K562 (cell line): Measurements from ENCODE around the gene METRNL. TPM values are rescaled to one million over a fixed set of nuclear protein-coding genes. Genes with fewer than 3 reads are reported as not detected.

Experiments
- ATAC-seq: fragments of 200-7000 bp; cut with Tn5 transposase; 3 replicates; pipeline ENCODE4 v1.9.1; 2020; ENCODE audit warnings: moderate library complexity
- BruUV-seq: library from RNA; stranded (reverse); fragments of 400-500 nt; replicated peaks from 2 replicates; lab custom pipeline; 2021; lab: Mats Ljungman, UMichigan
- CTCF ChIA-PET: fragments of 300-600 bp; formaldehyde crosslinking; extraction: SDS; loops from one replicate; lab custom pipeline; 2021; ENCODE audit warnings: low intra/inter-chr PET ratio; lab: Yijun Ruan, JAX
- POLR2A ChIA-PET: fragments of 300-600, 350-650 bp; sonication (Branson Sonifier 250); formaldehyde crosslinking; extraction: SDS; loops from one replicate; lab custom pipeline; 2021; ENCODE audit warnings: antibody characterized with exemption, inconsistent platforms; lab: Yijun Ruan, JAX
- DNase-seq, 4 experiments: peaks; one replicate each; pipeline versions ENCODE4 v3.0.0 to v3.0.0-alpha.2; 2011 to 2018; ENCODE audit warnings: low spot score in 3 of 4, mixed read lengths in 3 of 4; ENCODE audit errors: extremely low read depth in 1 of 4
- FAIRE-seq: peaks from 2 replicates; lab custom pipeline; 2011; peaks lifted over from hg19 to GRCh38; lab: Jason Lieb, UNC
- H2AFZ ChIP-seq: 2 replicates; pipeline ENCODE4 v1.6.0; 2011; ENCODE audit warnings: low read depth, low read length, control low read depth, inconsistent platforms
- H3K27ac ChIP-seq: fragments of 200-600 bp; 3 replicates; pipeline ENCODE4 v1.8.0; 2011; ENCODE audit warnings: low read depth, mild to moderate bottlenecking, control low read depth, inconsistent platforms, low read length, moderate library complexity, mixed read lengths; ENCODE audit errors: extremely low read depth
- H3K27me3 ChIP-seq, 2 experiments: fragments of 300-600 bp in 1 of 2; 2 replicates in 1 of 2; 3 replicates in 1 of 2; pipeline versions ENCODE4 v1.6.0 to v1.8.0; 2011; ENCODE audit warnings: inconsistent platforms in 2 of 2, low read length in 2 of 2, mild to moderate bottlenecking in 1 of 2, mixed read lengths in 1 of 2, moderate library complexity in 1 of 2; ENCODE audit not compliant: control insufficient read depth in 2 of 2, insufficient read depth in 2 of 2
- H3K36me3 ChIP-seq: fragments of 300-600 bp; 3 replicates; pipeline ENCODE4 v1.8.0; 2011; ENCODE audit warnings: mild to moderate bottlenecking, low read length, inconsistent platforms; ENCODE audit not compliant: control insufficient read depth, insufficient read depth
- H3K4me1 ChIP-seq, 2 experiments: fragments of 200-600 bp in 1 of 2; replicated peaks in 1 of 2; 2 replicates in 1 of 2; 3 replicates in 1 of 2; pipeline versions ENCODE4 v1.5.1 to v1.8.0; 2011; ENCODE audit warnings: inconsistent platforms in 2 of 2, low read length in 2 of 2, mild to moderate bottlenecking in 1 of 2, mixed read lengths in 1 of 2, moderate library complexity in 1 of 2; ENCODE audit not compliant: control insufficient read depth in 2 of 2, insufficient read depth in 2 of 2
- H3K4me2 ChIP-seq: 2 replicates; pipeline ENCODE4 v1.6.1; 2011; ENCODE audit warnings: low read length, control low read depth, inconsistent platforms, mixed read lengths; ENCODE audit not compliant: insufficient read depth
- H3K4me3 ChIP-seq: fragments of 200-600 bp; sonication (generic), shearing (Covaris generic); 2 replicates; pipeline ENCODE4 v1.5.1; 2016; ENCODE audit warnings: control low read depth, inconsistent platforms
- H3K79me2 ChIP-seq: fragments of 200-600 bp; 3 replicates; pipeline ENCODE4 v1.8.0; 2011; ENCODE audit warnings: low read length, inconsistent platforms; ENCODE audit not compliant: control insufficient read depth, insufficient read depth
- H3K9ac ChIP-seq, 2 experiments: 2 replicates each; pipeline versions ENCODE4 v1.6.0 to v1.6.1; 2011; ENCODE audit warnings: low read depth in 2 of 2, low read length in 2 of 2, control low read depth in 1 of 2, inconsistent platforms in 1 of 2, mild to moderate bottlenecking in 1 of 2, mixed read lengths in 1 of 2; ENCODE audit not compliant: insufficient read depth in 1 of 2
- H3K9me1 ChIP-seq: one replicate; pipeline ENCODE4 v1.6.0; 2011; ENCODE audit warnings: inconsistent platforms, mild to moderate bottlenecking, low read length, moderate library complexity; ENCODE audit not compliant: control insufficient read depth, insufficient read depth
- H3K9me3 ChIP-seq: replicated peaks from 2 replicates; pipeline ENCODE4 v1.5.1; 2011; ENCODE audit warnings: low read depth, low read length, inconsistent platforms; ENCODE audit not compliant: control insufficient read depth, insufficient read depth
- H4K20me1 ChIP-seq: replicated peaks from 2 replicates; pipeline ENCODE4 v1.6.1; 2011; ENCODE audit warnings: low read length, inconsistent platforms, mixed read lengths; ENCODE audit not compliant: control insufficient read depth, insufficient read depth
- CTBP1 ChIP-seq: fragments of 450-650 bp; IDR thresholded peaks from 2 replicates; pipeline ENCODE4 v1.6.1; 2016; ENCODE audit warnings: borderline replicate concordance
- ETS2 ChIP-seq: IDR thresholded peaks from 2 replicates; pipeline ENCODE4 v1.6.1; 2016; ENCODE audit warnings: borderline replicate concordance, missing genetic modification characterization, mild to moderate bottlenecking, moderate library complexity, missing compliant biosample characterization; ENCODE audit not compliant: poor library complexity, severe bottlenecking
- FOXA1 ChIP-seq: fragments of 450-650 bp; IDR thresholded peaks from 2 replicates; pipeline ENCODE4 v1.6.1; 2016; ENCODE audit warnings: mild to moderate bottlenecking, borderline replicate concordance
- GTF2A2 ChIP-seq: IDR thresholded peaks from 2 replicates; pipeline ENCODE4 v1.6.1; 2016; ENCODE audit warnings: mild to moderate bottlenecking, missing genetic modification characterization, missing compliant biosample characterization
- NEUROD1 ChIP-seq: fragments of 150-350 bp; IDR thresholded peaks from 2 replicates; pipeline ENCODE4 v1.6.1; 2014; ENCODE audit warnings: borderline replicate concordance, low read length, low read depth; ENCODE audit not compliant: partially characterized antibody
- POLR2G ChIP-seq: fragments of 200-400 bp; formaldehyde crosslinking; IDR thresholded peaks from 2 replicates; pipeline ENCODE4 v1.6.1; 2017; ENCODE audit warnings: low read depth, mild to moderate bottlenecking, antibody characterized with exemption, low read length, moderate library complexity
- TBL1XR1 ChIP-seq, 2 experiments: IDR thresholded peaks; 2 replicates each; pipeline ENCODE4 v1.6.1; 2012; ENCODE audit warnings: improper control_type of control experiment in 2 of 2, low read length in 2 of 2, mild to moderate bottlenecking in 1 of 2
- TFAP4 ChIP-seq: sonication (generic); formaldehyde crosslinking; IDR thresholded peaks from 2 replicates; pipeline ENCODE4 v1.8.0; 2022; ENCODE audit warnings: missing genetic modification reagents, mild to moderate bottlenecking, moderate library complexity, borderline replicate concordance
- TGIF2 ChIP-seq: sonication (generic); formaldehyde crosslinking; IDR thresholded peaks from 2 replicates; pipeline ENCODE4 v1.8.1; 2022; ENCODE audit warnings: mild to moderate bottlenecking, missing genetic modification reagents, moderate library complexity
- VEZF1 ChIP-seq: fragments of 200-800 bp; sonication (Bioruptor generic); IDR thresholded peaks from 2 replicates; pipeline ENCODE4 v1.6.1; 2017; ENCODE audit warnings: missing genetic modification characterization, missing compliant biosample characterization
- ZBTB9 ChIP-seq: fragments of 450-650 bp; formaldehyde crosslinking; IDR thresholded peaks from 2 replicates; pipeline ENCODE4 v1.4.0; 2020; ENCODE audit warnings: mild to moderate bottlenecking, moderate library complexity
- ZFP91 ChIP-seq: sonication (generic); formaldehyde crosslinking; IDR thresholded peaks from 2 replicates; pipeline ENCODE4 v1.8.0; 2022; ENCODE audit warnings: mild to moderate bottlenecking, missing genetic modification reagents
- ZNF766 ChIP-seq: fragments of 200-800 bp; sonication (Bioruptor generic); conservative IDR thresholded peaks from 2 replicates; pipeline ENCODE4 v1.6.1; 2016; ENCODE audit warnings: missing genetic modification characterization, missing compliant biosample characterization
- whole genome bisulfite sequencing: fragments of 100-300 bp; shearing (Covaris generic); methylation state at CpG from one replicate; pipeline ENCODE4 v1.1.6; 2016; ENCODE audit warnings: low coverage, mixed read lengths; ENCODE audit not compliant: insufficient coverage; ENCODE audit errors: missing lambda C conversion rate; 5-methylcytosine and 5-hydroxymethylcytosine counted together
- in situ Hi-C: fragments of 300-500 bp; cut with MboI; formaldehyde crosslinking; loops from 4 replicates; pipeline ENCODE4 v1.15.0; 2018; ENCODE audit warnings: inconsistent platforms, mixed read lengths
- intact Hi-C: fragments of 100-400 bp; cut with micrococcal nuclease; formaldehyde crosslinking; loops from 2 replicates; pipeline ENCODE4 v1.14.2; 2022
- polyA plus RNA-seq, 8 experiments: library from polyadenylated mRNA; depleted of rRNA in 4 of 8; stranded (reverse) in 5 of 8; unstranded in 3 of 8; fragments of >200 nt; fragmentation: Nextera tagmentation in 2 of 8; fragmentation: Illumina TruSeq in 1 of 8; extraction: Ambion mirVana in 2 of 8; extraction: Trizol in 1 of 8; gene quantifications; 2 replicates each; pipeline versions ENCODE4 v1.2.1 to v1.2.3, GENCODE V29; 2011 to 2014; ENCODE audit warnings: inconsistent platforms in 1 of 8, missing spikeins in 1 of 8
- total RNA-seq, 7 experiments: library from RNA; depleted of rRNA in 6 of 7; stranded (reverse); fragments of >200 nt in 6 of 7; fragmentation: Illumina TruSeq in 2 of 7; extraction: Trizol in 2 of 7; gene quantifications; 2 replicates each; pipeline versions ENCODE4 v1.2.1 to v1.2.3, GENCODE V29; 2011 to 2021; ENCODE audit warnings: low replicate concordance in 1 of 7

The METRNL gene
- total and polyA plus RNA-seq, 9 of the 15 experiments (the other 6 are each of a cell fraction or from before 2014, with no cell fraction given): 0.17 to 31.8 (median 2.9) TPM

- no peaks in the 10 kb centered on the region; the same call in 1 of the 2 replicates for H3K9me3 ChIP-seq
- TF ChIP-seq POLR2G (peak; percentile 42), ZBTB9 (CRISPR knock-in tag) (no peak), VEZF1 (0 out of 2 replicates have a peak, but pooled peaks have one; percentile 17), NEUROD1 (no peak), TBL1XR1 (IDR thresholded peaks at IDR 0.05; ENCODE audit: low read length in 2 of 2) (no peak), TFAP4 (CRISPR knock-in tag) (peak; percentile 48; the same call in 1 of the 2 replicates), ETS2 (tag) (no peak), CTBP1 (no peak), TGIF2 (CRISPR knock-in tag) (no peak), ZNF766 (CRISPR knock-in tag) (no peak), ZFP91 (CRISPR knock-in tag) (no peak), GTF2A2 (no peak), FOXA1 (no peak)
- no peak overlapping the region for H3K27ac ChIP-seq
- intact Hi-C loops (no loop called here), in situ Hi-C loops (no loop called here)
- peaks cover 9% of the 10 kb centered on the region for H3K9me1 ChIP-seq
- WGBS: 20% methylated on average over 19 of the region's 31 CpGs
- H3K36me3 ChIP-seq: peaks cover 31% of the 10 kb centered on the region; the same call in 1 of the 3 replicates
- H3K4me2 ChIP-seq: no peak overlapping the region
- BruUV-seq: no TSS peak
- ChIA-PET CTCF (no interaction called here), POLR2A (interaction anchor here (1.3 kb wide), 1 partner anchor 10 kb away, joined by 10 read pairs; no protein-coding TSS in a partner anchor)
- no peak overlapping the region for H2AFZ ChIP-seq
- DNase-seq (peak in 1 of 4 experiments; percentile 32), FAIRE-seq (no peak), ATAC-seq (no peak)
- H3K27me3 ChIP-seq: peaks cover 0 to 7% of the 10 kb centered on the region in 2 experiments; a peak in 2 of 5 replicates
- H4K20me1 ChIP-seq: peaks cover 23% of the 10 kb centered on the region
- H3K9ac ChIP-seq: 0 out of 4 replicates have a peak overlapping the region, but pooled peaks of 1 of the 2 experiments have one; percentile 4
- H3K4me1 ChIP-seq: peaks cover 5 to 59% of the 10 kb centered on the region in 2 experiments; a peak in 3 of 5 replicates
- no peak overlapping the region for H3K4me3 ChIP-seq
- H3K79me2 ChIP-seq: no peaks in the 10 kb centered on the region
Measured at GRCh38 chr17:83098241-83099085, 19.1 kb downstream of the METRNL start.
